DND-41 (cell line): ENCODE results near the gene PTPN7.
A peak's percentile ranks its signal among the peaks of the same experiment; 100 is the strongest.

Source experiments
- ATAC-seq: fragments of 200-7000 bp; cut with Tn5 transposase; 3 replicates; pipeline ENCODE4 v1.9.1; 2021; ENCODE audit warnings: low read depth; ENCODE audit not compliant: insufficient read depth
- DNase-seq: peaks from one replicate; pipeline ENCODE4 v3.0.0-alpha.2; 2020
- H2AFZ ChIP-seq: 2 replicates; pipeline ENCODE4 v1.6.0; 2012; ENCODE audit warnings: low read depth, low read length
- H3K27ac ChIP-seq: 2 replicates; pipeline ENCODE4 v1.5.1; 2012; ENCODE audit warnings: low read length, inconsistent platforms
- H3K27me3 ChIP-seq: fragments of 200-600 bp; sonication (generic); 2 replicates; pipeline ENCODE4 v1.6.0; 2012; ENCODE audit warnings: low read length, mild to moderate bottlenecking, inconsistent platforms; ENCODE audit not compliant: insufficient read depth, poor library complexity
- H3K36me3 ChIP-seq: 2 replicates; pipeline ENCODE4 v1.5.1; 2012; ENCODE audit warnings: low read length, inconsistent platforms; ENCODE audit not compliant: insufficient read depth
- H3K4me1 ChIP-seq: 2 replicates; pipeline ENCODE4 v1.5.1; 2012; ENCODE audit warnings: mild to moderate bottlenecking, low read length; ENCODE audit not compliant: insufficient read depth
- H3K4me2 ChIP-seq: 2 replicates; pipeline ENCODE4 v1.6.0; 2012; ENCODE audit warnings: mild to moderate bottlenecking, moderate library complexity, low read length, inconsistent platforms; ENCODE audit not compliant: insufficient read depth
- H3K4me3 ChIP-seq, 2 experiments: fragments of 200-600 bp in 1 of 2; shearing (Covaris generic) in 1 of 2; 2 replicates each; pipeline ENCODE4 v1.5.1; 2012 to 2016; ENCODE audit warnings: inconsistent platforms in 2 of 2, low read length in 2 of 2, mild to moderate bottlenecking in 2 of 2, low read depth in 1 of 2, moderate library complexity in 1 of 2
- H3K79me2 ChIP-seq: 2 replicates; pipeline ENCODE4 v1.6.0; 2012; ENCODE audit warnings: low read length, inconsistent platforms; ENCODE audit not compliant: insufficient read depth
- H3K9ac ChIP-seq: 2 replicates; pipeline ENCODE4 v1.6.0; 2012; ENCODE audit warnings: low read depth, mild to moderate bottlenecking, inconsistent platforms, low read length, moderate library complexity
- H3K9me3 ChIP-seq: 2 replicates; pipeline ENCODE4 v1.5.1; 2012; ENCODE audit warnings: low read length, moderate library complexity, mild to moderate bottlenecking, inconsistent platforms; ENCODE audit not compliant: insufficient read depth, severe bottlenecking
- H4K20me1 ChIP-seq: 2 replicates; pipeline ENCODE4 v1.6.0; 2012; ENCODE audit warnings: low read length; ENCODE audit not compliant: insufficient read depth
- EZH2 ChIP-seq: IDR thresholded peaks from 3 replicates; pipeline ENCODE4 v1.6.1; 2012; ENCODE audit warnings: borderline replicate concordance, low read depth, mild to moderate bottlenecking, moderate library complexity, low read length, inconsistent platforms; ENCODE audit not compliant: severe bottlenecking
- TF ChIP-seq, protein P1 (sequence below): IDR thresholded peaks from 2 replicates; pipeline ENCODE4 v1.5.1; 2012; ENCODE audit warnings: borderline replicate concordance, low read length, moderate library complexity, mild to moderate bottlenecking; ENCODE audit not compliant: poor library complexity, severe bottlenecking; ENCODE audit errors: extremely low read depth

PTPN7 gene

DNA sequence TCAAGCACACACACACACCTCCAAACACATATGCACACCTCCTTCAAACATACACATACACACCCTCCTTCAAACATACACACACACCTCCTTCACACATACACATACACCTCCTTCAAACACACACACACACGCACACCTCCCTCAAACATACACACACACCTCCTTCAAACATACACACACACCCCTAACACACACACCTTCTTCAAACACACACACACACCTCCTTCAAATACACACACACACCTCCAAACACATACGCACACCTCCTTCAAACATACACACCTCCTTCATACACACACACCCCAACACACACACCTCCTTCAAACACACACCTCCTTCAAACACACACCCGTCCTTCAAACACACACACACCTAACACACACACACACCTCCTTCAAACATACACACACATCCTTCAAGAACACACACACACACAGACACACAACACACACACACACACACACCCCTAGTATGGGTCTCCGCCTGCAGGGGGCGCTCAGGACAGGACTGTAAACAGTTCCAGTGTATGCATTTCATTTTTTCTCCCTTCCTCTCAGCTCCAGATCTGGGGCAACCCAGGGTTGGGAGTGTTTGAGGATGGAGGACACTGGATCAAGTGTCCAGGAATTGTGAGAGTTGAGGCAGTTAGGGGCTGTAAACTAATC is 45.3 kb upstream of the PTPN7 start:
- no peak for DNase-seq
- Histone ChIP-seq H4K20me1 (peaks cover 9% of the 10 kb centered on the region; the same call in 1 of the 2 replicates), H3K79me2 (no peaks in the 10 kb centered on the region), H3K4me3 (no peak overlapping the region), H3K27ac (no peak overlapping the region), H3K9me3 (no peaks in the 10 kb centered on the region), H3K27me3 (no peaks in the 10 kb centered on the region), H3K36me3 (no peaks in the 10 kb centered on the region), H3K9ac (no peak overlapping the region), H2AFZ (no peak overlapping the region), H3K4me1 (no peaks in the 10 kb centered on the region), H3K4me2 (no peak overlapping the region)
- no peak for ATAC-seq
- no peak for TF ChIP-seq EZH2
- TF ChIP-seq, protein P1, sequence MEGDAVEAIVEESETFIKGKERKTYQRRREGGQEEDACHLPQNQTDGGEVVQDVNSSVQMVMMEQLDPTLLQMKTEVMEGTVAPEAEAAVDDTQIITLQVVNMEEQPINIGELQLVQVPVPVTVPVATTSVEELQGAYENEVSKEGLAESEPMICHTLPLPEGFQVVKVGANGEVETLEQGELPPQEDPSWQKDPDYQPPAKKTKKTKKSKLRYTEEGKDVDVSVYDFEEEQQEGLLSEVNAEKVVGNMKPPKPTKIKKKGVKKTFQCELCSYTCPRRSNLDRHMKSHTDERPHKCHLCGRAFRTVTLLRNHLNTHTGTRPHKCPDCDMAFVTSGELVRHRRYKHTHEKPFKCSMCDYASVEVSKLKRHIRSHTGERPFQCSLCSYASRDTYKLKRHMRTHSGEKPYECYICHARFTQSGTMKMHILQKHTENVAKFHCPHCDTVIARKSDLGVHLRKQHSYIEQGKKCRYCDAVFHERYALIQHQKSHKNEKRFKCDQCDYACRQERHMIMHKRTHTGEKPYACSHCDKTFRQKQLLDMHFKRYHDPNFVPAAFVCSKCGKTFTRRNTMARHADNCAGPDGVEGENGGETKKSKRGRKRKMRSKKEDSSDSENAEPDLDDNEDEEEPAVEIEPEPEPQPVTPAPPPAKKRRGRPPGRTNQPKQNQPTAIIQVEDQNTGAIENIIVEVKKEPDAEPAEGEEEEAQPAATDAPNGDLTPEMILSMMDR, result peak; percentile 44

DNA sequence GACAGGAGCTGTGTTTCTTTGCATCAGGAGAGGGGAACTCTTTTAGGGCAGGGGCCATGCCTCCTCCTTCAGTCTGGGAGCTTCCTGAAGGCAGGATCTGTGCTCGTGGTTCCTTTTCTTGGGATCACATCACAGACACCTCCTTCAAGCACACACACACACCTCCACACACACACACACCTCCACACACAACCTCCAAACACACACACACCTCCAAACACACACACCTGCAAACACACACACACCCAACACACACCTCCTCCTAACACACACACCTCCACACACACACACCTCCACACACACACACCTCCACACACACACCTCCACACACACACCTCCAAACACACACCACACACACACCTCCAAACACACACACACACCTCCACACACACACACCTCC is 43.7 kb upstream of the PTPN7 start:
- ATAC-seq (no peak), DNase-seq (no peak)
- Histone ChIP-seq H4K20me1 (peaks cover 9% of the 10 kb centered on the region; the same call in 1 of the 2 replicates), H2AFZ (no peak overlapping the region), H3K79me2 (no peaks in the 10 kb centered on the region), H3K9ac (no peak overlapping the region), H3K4me3 (no peak overlapping the region), H3K9me3 (no peaks in the 10 kb centered on the region), H3K4me1 (no peaks in the 10 kb centered on the region), H3K27ac (no peak overlapping the region), H3K36me3 (no peaks in the 10 kb centered on the region), H3K27me3 (no peaks in the 10 kb centered on the region), H3K4me2 (no peak overlapping the region)
- TF ChIP-seq, protein P1, result no peak
- no peak for TF ChIP-seq EZH2

DNA sequence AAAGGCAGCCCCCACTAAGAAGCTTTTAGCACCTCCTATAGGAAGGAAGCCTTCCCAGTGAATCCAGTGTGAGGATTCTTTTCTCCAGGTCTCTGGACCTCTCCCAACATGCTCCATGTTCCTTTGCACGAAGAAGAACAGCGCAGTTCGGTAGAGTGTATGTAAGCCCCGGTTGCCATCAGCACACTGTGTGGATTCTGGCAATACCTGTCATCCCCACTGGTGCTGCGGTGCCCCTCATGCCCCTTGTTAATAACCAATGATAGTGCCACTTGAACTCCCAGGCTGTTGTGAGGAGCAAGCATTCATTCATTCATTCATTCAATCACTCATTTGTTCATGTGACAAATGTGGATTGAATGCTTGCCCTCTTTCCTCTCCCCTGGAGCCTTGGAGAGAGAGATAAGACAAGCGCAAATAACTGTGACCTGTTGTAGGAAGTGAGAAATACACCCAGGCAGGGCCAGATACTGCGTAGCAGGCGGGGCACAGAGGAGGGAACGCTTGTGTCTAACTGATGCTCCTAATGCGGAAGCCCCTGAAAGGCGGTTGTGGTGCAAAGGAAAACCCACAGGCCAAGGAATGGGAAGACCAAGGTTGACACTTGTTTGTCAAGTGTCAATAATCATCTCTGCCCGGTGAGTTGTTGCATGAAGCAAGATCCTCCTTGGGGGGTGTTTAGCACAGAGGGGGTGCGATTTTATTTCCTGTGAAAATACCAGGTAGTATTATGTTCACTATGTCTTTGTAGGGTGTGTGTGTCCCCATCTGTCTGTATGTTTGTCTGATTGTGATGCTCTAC is 43.0 kb upstream of the PTPN7 start:
- Histone ChIP-seq H3K9me3 (no peaks in the 10 kb centered on the region), H3K79me2 (no peaks in the 10 kb centered on the region), H3K4me2 (no peak overlapping the region), H2AFZ (no peak overlapping the region), H3K4me3 (no peak overlapping the region), H3K27ac (no peak overlapping the region), H3K27me3 (peaks cover 2% of the 10 kb centered on the region), H3K9ac (no peak overlapping the region), H3K36me3 (no peaks in the 10 kb centered on the region), H4K20me1 (peaks cover 9% of the 10 kb centered on the region; the same call in 1 of the 2 replicates), H3K4me1 (no peaks in the 10 kb centered on the region)
- DNase-seq, result no peak
- peak; percentile 42; the same call in 2 of the 3 replicates for ATAC-seq
- TF ChIP-seq, protein P1, result no peak
